Measurements from ENCODE around the gene EDAR.

DNA sequence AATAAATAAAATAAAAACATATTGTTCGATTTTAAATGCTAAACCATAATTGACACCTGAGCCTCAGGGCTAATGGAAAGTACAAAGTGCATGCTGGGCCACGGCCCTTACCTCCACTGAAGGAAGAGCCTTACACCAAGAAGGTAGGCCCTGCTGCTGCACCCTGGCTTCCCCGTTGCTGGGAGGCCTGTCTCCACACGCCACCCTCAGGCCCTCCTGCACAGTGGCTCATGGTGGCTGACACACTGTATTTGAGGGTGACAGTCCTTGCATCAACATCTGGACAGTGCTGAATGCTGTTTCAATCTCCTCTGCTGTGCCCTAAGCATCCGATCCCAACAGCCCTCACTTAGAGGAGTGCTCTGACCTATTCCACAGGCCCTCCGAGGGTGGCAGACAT, 39.3 kb upstream of the EDAR start:
- no peak for TF ChIP-seq EZH2 (IDR thresholded peaks at IDR 0.05)
- no peak for TF ChIP-seq POLR2AphosphoS5 (IDR thresholded peaks at IDR 0.05; ENCODE audit: borderline replicate concordance, low read depth, low read length)
- TF ChIP-seq FOXP2 (optimal IDR thresholded peaks at IDR 0.05; ENCODE audit: control extremely low read depth, extremely low read length, insufficient read depth): no peak

Measured in SK-N-MC (cell line).